ENCODE results near the gene KNDC1. TPM values are rescaled to one million over a fixed set of nuclear protein-coding genes. Genes with fewer than 3 reads are reported as not detected.

Gene KNDC1
- total RNA-seq, 1 experiment from 2014 or later = 15.7 TPM

DNA sequence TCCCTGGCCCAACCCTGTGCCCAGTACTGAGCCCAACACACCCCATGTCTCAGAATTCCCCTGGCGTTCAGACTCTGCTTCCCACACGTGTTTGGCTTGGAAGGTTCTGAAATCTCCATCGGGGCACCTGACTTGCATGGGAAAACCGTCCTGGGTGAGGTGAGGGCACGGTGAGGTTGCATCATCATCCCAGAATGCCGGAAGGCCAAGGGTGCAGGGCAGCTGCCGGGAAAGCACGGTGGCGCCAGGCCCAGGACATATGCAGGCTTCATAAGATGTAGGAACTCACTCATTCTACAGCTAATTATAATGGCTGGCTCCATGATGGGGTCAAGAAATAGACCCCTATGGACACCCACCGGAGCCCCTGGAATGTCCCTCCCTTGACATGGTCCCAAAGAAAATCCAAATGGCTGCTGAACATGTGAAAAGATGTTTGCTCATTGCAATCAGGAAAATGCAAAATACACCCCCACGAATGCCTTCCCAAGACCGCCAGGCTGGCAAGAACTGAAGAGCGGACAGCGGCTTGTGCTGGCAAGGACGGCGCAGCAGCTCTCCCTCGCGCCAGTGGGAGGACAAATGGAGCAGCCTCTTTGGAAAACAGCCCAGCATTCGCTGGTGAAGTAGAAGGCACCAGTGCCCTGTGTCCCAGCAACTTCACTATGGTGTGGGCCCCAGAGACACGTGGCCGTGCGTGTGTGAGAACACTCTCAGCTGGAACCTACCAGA, 2.3 kb downstream of the KNDC1 start:
- Histone ChIP-seq H2BK5ac (ENCODE audit: insufficient read length, low read length) (no peak overlapping the region), H3K23me2 (ENCODE audit: insufficient read length, low read depth, low read length, poor library complexity, severe bottlenecking) (peaks cover 10% of the 10 kb centered on the region), H4K8ac (replicated peaks; ENCODE audit: insufficient read length, low read depth, low read length) (no peak overlapping the region), H3K27me3 (ENCODE audit: insufficient read depth, low read length) (no peaks in the 10 kb centered on the region), H4K20me1 (ENCODE audit: control insufficient read depth, insufficient read depth, insufficient read length) (peaks cover 4% of the 10 kb centered on the region), H4K5ac (ENCODE audit: insufficient read length, low read depth, low read length) (no peak overlapping the region), H3K9me3 (ENCODE audit: control insufficient read depth, low read depth, low read length) (no peaks in the 10 kb centered on the region), H2BK120ac (ENCODE audit: low read depth, low read length, poor library complexity, severe bottlenecking) (no peak overlapping the region), H2BK15ac (ENCODE audit: low read depth, low read length) (no peak overlapping the region), H4K91ac (ENCODE audit: insufficient read length, low read depth, low read length) (no peak overlapping the region), H2BK20ac (ENCODE audit: low read depth, low read length, poor library complexity, severe bottlenecking) (no peak overlapping the region), H2AFZ (ENCODE audit: low read length) (no peak overlapping the region), H3K14ac (ENCODE audit: insufficient read depth, low read length) (no peak overlapping the region), H3K4me2 (ENCODE audit: insufficient read depth, insufficient read length, low read length) (no peak overlapping the region), H3K4ac (ENCODE audit: low read depth, low read length) (no peak overlapping the region), H3K79me2 (ENCODE audit: insufficient read depth, low read length) (no peaks in the 10 kb centered on the region), H2BK12ac (ENCODE audit: insufficient read length, low read depth, low read length) (no peak overlapping the region), H3K18ac (ENCODE audit: insufficient read length, low read depth, low read length) (no peak overlapping the region), H3T11ph (ENCODE audit: low read length) (no peak overlapping the region), H3K9ac (ENCODE audit: extremely low read depth, insufficient read length, low read length) (no peak overlapping the region), H3K4me1 (ENCODE audit: insufficient read depth, low read length) (no peaks in the 10 kb centered on the region; the same call in 1 of the 2 replicates), H3K56ac (ENCODE audit: insufficient read length, low read depth, low read length) (no peak overlapping the region), H3K27ac (ENCODE audit: insufficient read length, low read depth, low read length) (no peak overlapping the region), H3K23ac (ENCODE audit: insufficient read length, low read depth, low read length) (no peak overlapping the region), H2AK5ac (ENCODE audit: insufficient read length, low read length) (no peak overlapping the region), H3K79me1 (ENCODE audit: insufficient read depth, low read depth, low read length, poor library complexity, severe bottlenecking) (no peaks in the 10 kb centered on the region)
- Mint-ChIP-seq H3K4me1 (peaks cover 22 to 29% of the 10 kb centered on the region in 2 experiments), H3K36me3 (ENCODE audit: insufficient read depth in 1 of 3, low read depth in 3 of 3) (peaks cover 13 to 19% (median 14%) of the 10 kb centered on the region in 3 experiments; a peak in 6 of 7 replicates), H3K4me3 (no peak overlapping the region; a peak in 2 of 5 replicates), H3K27ac (no peak overlapping the region; a peak in 1 of 7 replicates), H3K27me3 (ENCODE audit: low read depth) (no peaks in the 10 kb centered on the region; the same call in 1 of the 2 replicates), H3K9me3 (no peaks in the 10 kb centered on the region)
- no CpG with 5 or more reads among the region's 22 CpGs for WGBS (ENCODE audit: extremely low coverage, insufficient read length, low lambda C conversion rate)
- TF ChIP-seq, protein P1, sequence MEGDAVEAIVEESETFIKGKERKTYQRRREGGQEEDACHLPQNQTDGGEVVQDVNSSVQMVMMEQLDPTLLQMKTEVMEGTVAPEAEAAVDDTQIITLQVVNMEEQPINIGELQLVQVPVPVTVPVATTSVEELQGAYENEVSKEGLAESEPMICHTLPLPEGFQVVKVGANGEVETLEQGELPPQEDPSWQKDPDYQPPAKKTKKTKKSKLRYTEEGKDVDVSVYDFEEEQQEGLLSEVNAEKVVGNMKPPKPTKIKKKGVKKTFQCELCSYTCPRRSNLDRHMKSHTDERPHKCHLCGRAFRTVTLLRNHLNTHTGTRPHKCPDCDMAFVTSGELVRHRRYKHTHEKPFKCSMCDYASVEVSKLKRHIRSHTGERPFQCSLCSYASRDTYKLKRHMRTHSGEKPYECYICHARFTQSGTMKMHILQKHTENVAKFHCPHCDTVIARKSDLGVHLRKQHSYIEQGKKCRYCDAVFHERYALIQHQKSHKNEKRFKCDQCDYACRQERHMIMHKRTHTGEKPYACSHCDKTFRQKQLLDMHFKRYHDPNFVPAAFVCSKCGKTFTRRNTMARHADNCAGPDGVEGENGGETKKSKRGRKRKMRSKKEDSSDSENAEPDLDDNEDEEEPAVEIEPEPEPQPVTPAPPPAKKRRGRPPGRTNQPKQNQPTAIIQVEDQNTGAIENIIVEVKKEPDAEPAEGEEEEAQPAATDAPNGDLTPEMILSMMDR (conservative IDR thresholded peaks at IDR 0.05) = no peak
- no peak for DNase-seq

Measured in H9 (cell line).